VCaP (cell line): Measurements from ENCODE around the gene DNAH11.
"Not testable (repeated sequence)": the region's sequence is repeated elsewhere in the genome, so short reads cannot be mapped to it uniquely, and the experiment has no call there.

Experiments
- H3K27ac ChIP-seq: fragments of 450-650 bp; 2 replicates; pipeline ENCODE4 v1.5.1; 2017
- CTCF ChIP-seq: fragments of 450-650 bp; conservative IDR thresholded peaks from 2 replicates; pipeline ENCODE4 v1.5.1; 2017; ENCODE audit warnings: mild to moderate bottlenecking, moderate library complexity

DNAH11 gene

GRCh38 chr7:21514062-21514461 is 28.8 kb upstream of the DNAH11 start:
- TF ChIP-seq CTCF, result no peak
- H3K27ac ChIP-seq, result no peak overlapping the region

GRCh38 chr7:21524680-21525079 is 18.2 kb upstream of the DNAH11 start:
- no peak for TF ChIP-seq CTCF
- H3K27ac ChIP-seq, result no peak overlapping the region

GRCh38 chr7:21526007-21526406 is 16.8 kb upstream of the DNAH11 start:
- peak; percentile 71 for TF ChIP-seq CTCF
- no peak overlapping the region for H3K27ac ChIP-seq

GRCh38 chr7:21526448-21526847 is 16.4 kb upstream of the DNAH11 start:
- H3K27ac ChIP-seq, result no peak overlapping the region
- no peak for TF ChIP-seq CTCF

- not testable (repeated sequence) for H3K27ac ChIP-seq
Measured at GRCh38 chr7:21532485-21532884, 10.4 kb upstream of the DNAH11 start.

- not testable (repeated sequence) for H3K27ac ChIP-seq
Measured at GRCh38 chr7:21533646-21534045, 9.2 kb upstream of the DNAH11 start.

GRCh38 chr7:21536445-21537118 is 6.3 kb upstream of the DNAH11 start:
- not testable (repeated sequence) for H3K27ac ChIP-seq

- no peak overlapping the region for H3K27ac ChIP-seq
- TF ChIP-seq CTCF, result no peak
Measured at GRCh38 chr7:21538936-21539495, 3.8 kb upstream of the DNAH11 start.

- H3K27ac ChIP-seq, result no peak overlapping the region
- no peak for TF ChIP-seq CTCF
Measured at GRCh38 chr7:21543528-21544302, 876 bp downstream of the DNAH11 start.
